Small intestine (tissue), 7 donors: ENCODE measurements around the gene GFRAL. TPM values are rescaled to one million over a fixed set of nuclear protein-coding genes. Genes with fewer than 3 reads are reported as not detected.

ENCODE experiments used
- DNase-seq, 2 donors: peaks; one replicate each; pipeline versions ENCODE4 v3.0.0 to v3.0.0-alpha.2; 2013
- FAIRE-seq: peaks from 2 replicates; lab custom pipeline; 2012; peaks lifted over from hg19 to GRCh38; lab: Jason Lieb, UNC
- H3K27ac ChIP-seq, 3 donors: one replicate each; pipeline ENCODE4 v1.5.1; 2013; ENCODE audit warnings: low read length in 2 of 3, mild to moderate bottlenecking in 2 of 3, control low read depth in 1 of 3, inconsistent platforms in 1 of 3, low read depth in 1 of 3, moderate library complexity in 1 of 3
- H3K27me3 ChIP-seq, 3 donors: one replicate each; pipeline ENCODE4 v1.6.1; 2013; ENCODE audit warnings: low read length in 3 of 3, inconsistent platforms in 1 of 3; ENCODE audit not compliant: control insufficient read depth in 3 of 3, insufficient read depth in 3 of 3
- H3K36me3 ChIP-seq, 3 donors: one replicate each; pipeline ENCODE4 v1.6.1; 2013; ENCODE audit warnings: low read length in 3 of 3, inconsistent platforms in 1 of 3, low read depth in 1 of 3, mild to moderate bottlenecking in 1 of 3, moderate library complexity in 1 of 3; ENCODE audit not compliant: control insufficient read depth in 3 of 3, insufficient read depth in 2 of 3
- H3K4me1 ChIP-seq, 3 donors: one replicate each; pipeline ENCODE4 v1.6.1; 2013; ENCODE audit warnings: low read length in 2 of 3, inconsistent platforms in 1 of 3, low read depth in 1 of 3, mild to moderate bottlenecking in 1 of 3, moderate library complexity in 1 of 3; ENCODE audit not compliant: control insufficient read depth in 3 of 3, insufficient read depth in 2 of 3
- H3K4me3 ChIP-seq, 3 donors: one replicate each; pipeline ENCODE4 v1.5.1; 2013; ENCODE audit warnings: low read length in 3 of 3, control low read depth in 1 of 3, inconsistent platforms in 1 of 3, low read depth in 1 of 3, mild to moderate bottlenecking in 1 of 3, moderate library complexity in 1 of 3
- H3K9me3 ChIP-seq, 2 donors: one replicate each; pipeline ENCODE4 v1.6.1; 2013; ENCODE audit warnings: low read depth in 1 of 2, low read length in 1 of 2; ENCODE audit not compliant: control insufficient read depth in 2 of 2, insufficient read depth in 1 of 2
- WGBS, 3 donors: extraction: QIAGEN DNeasy Blood & Tissue Kit; methylation state at CpG; one replicate each; pipeline ENCODE4 v1.1.7; 2013; 5-methylcytosine and 5-hydroxymethylcytosine counted together
- polyA plus RNA-seq, 4 donors: library from polyadenylated mRNA; stranded (reverse) in 3 of 4; unstranded in 1 of 4; fragments of 200-250 nt in 3 of 4; fragments of 120-200 nt in 1 of 4; gene quantifications; one replicate each; pipeline versions ENCODE4 v1.2.1 to v1.2.3, GENCODE V29; 2013
- donor health status: healthy with polysubstance abuse.
- donor health status: control.
- donor health status: control.
- donor health status: Bipolar disorder and iron deficiency.
- donor health status: healthy.

GFRAL gene
- polyA plus RNA-seq, 4 donors, result not detected

DNA sequence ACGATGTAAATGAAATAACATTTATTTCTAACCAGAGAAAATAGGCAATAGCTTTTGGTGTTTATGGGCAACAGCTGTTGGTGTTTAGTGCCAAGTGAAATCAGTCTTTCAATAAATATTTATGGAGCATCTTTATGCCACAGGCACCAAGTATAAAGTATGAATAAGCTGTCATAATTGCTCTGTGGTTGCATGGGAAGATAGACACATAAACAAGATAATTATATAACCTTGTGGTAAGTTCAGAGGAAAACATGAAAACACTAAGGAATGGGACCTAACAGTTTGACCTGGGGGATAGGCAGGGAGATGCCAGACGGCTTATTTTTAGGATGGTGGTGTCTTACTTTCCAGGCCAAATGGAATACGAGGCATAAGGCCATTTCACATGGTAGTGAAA lies 110.9 kb downstream of the GFRAL start:
- no peak overlapping the region for H3K27ac ChIP-seq
- H3K36me3 ChIP-seq, result no peaks in the 10 kb centered on the region
- no peak for FAIRE-seq
- H3K4me1 ChIP-seq, result no peaks in the 10 kb centered on the region
- H3K9me3 ChIP-seq, result no peaks in the 10 kb centered on the region
- no peaks in the 10 kb centered on the region for H3K27me3 ChIP-seq
- WGBS, 3 donors, result 70 to 78% (median 73%) methylated on average over 3 of the region's 3 CpGs
- no peak for DNase-seq
- H3K4me3 ChIP-seq, result no peak overlapping the region

DNA sequence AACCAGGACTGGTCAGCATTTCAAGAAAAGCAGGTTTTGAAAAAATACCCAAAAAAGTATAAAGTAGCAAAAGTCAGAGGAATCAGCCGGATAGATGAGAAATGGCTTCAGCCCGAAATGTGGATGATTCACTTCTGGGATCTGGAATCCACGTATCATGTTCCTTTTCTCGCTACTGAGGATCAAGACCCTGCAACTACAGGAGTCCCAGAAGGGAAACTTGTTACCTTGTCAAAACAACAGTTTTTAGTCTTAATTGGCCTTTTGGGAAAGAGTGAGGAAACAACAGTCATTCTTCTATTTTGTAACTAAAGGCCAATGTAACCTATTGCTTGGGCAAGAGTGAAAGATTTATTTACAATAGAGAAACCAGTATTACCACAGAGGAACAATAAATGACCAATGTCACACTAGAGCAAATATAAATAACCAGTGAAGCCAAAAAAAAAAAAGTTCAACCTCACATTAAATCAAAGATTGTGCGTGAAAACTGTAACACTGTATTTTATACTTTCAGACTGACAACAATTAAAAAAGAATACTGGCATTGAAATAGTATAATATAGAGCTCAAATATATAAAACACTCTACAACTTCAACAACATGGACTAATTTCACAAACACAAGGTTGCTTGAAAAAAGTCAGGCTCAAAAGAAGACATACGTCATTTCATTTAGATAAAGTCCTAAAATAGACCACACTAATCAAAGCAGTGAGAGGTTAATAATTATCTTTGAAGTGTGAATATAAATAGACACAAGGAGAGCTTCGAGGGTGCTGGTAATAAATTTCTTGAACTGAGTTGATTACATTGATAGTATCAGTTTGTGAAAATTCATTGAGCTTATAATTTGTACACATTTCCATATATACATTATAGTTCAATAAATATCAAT lies 116.2 kb downstream of the GFRAL start:
- no peaks in the 10 kb centered on the region for H3K4me1 ChIP-seq
- H3K9me3 ChIP-seq, result no peaks in the 10 kb centered on the region
- no peak overlapping the region for H3K4me3 ChIP-seq
- H3K27me3 ChIP-seq, result no peaks in the 10 kb centered on the region
- no peak for DNase-seq
- 56 to 75% (median 59%) methylated on average over 7 of the region's 7 CpGs for WGBS, 3 donors
- FAIRE-seq, result no peak
- no peaks in the 10 kb centered on the region for H3K36me3 ChIP-seq
- H3K27ac ChIP-seq, result no peak overlapping the region

DNA sequence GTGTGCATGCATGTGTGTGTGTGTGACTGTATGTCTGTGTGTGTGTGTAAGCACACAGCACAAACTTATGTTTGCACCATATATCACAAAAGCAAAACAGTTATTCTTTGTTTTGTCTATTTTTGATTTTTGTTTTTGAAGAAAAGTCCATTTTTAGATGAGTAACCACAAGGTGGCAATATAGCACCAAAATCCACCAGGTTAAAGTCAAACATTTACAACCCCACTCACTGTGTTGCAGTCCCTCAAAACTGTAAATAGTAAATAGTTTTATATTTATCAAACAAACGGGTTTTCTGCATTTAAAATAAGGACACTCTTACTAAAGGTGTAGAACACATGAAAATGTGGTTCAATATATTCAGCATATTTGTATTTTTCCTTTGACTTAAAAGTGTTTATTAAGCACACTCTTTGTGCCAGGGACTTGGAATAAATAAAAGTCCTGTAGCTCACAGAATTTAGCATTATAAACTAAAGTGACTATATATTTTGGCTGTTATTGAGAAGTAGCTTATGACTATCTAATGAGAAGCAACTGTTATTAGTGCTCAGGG lies 118.5 kb downstream of the GFRAL start:
- no peak overlapping the region for H3K4me3 ChIP-seq
- no peaks in the 10 kb centered on the region for H3K4me1 ChIP-seq
- H3K27me3 ChIP-seq, result no peaks in the 10 kb centered on the region
- no peaks in the 10 kb centered on the region for H3K36me3 ChIP-seq
- no peak overlapping the region for H3K27ac ChIP-seq
- 0 to 2% (median 0%) methylated on average over 1 of the region's 1 CpG for WGBS, 3 donors
- no peaks in the 10 kb centered on the region for H3K9me3 ChIP-seq
- DNase-seq (peak in 1 of 2 donors; percentile 44), FAIRE-seq (no peak)

DNA sequence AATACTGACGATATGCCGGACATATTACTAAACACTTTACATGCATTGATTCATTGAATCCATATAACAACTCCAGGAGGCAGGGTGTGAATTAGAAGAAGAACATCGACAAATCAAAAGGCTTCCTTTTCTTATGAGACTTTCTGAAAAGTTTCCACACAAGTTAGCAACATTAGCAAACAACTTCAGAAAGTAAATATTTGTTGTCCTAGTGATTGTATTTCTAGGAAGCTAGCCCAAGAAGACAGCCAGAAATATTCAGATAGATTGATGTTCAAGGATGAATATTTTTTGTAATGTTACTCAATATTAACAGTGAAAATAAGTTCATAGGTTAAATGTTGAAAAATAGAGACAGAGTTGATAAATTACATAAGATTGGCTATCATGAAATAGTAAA lies 120.6 kb downstream of the GFRAL start:
- no peaks in the 10 kb centered on the region for H3K4me1 ChIP-seq
- no peaks in the 10 kb centered on the region for H3K27me3 ChIP-seq
- H3K36me3 ChIP-seq, result no peaks in the 10 kb centered on the region
- 56 to 72% (median 70%) methylated on average over 3 of the region's 3 CpGs for WGBS, 3 donors
- no peaks in the 10 kb centered on the region for H3K9me3 ChIP-seq
- FAIRE-seq, result peak; percentile 47
- no peak overlapping the region for H3K27ac ChIP-seq
- no peak overlapping the region for H3K4me3 ChIP-seq
- no peak for DNase-seq

DNA sequence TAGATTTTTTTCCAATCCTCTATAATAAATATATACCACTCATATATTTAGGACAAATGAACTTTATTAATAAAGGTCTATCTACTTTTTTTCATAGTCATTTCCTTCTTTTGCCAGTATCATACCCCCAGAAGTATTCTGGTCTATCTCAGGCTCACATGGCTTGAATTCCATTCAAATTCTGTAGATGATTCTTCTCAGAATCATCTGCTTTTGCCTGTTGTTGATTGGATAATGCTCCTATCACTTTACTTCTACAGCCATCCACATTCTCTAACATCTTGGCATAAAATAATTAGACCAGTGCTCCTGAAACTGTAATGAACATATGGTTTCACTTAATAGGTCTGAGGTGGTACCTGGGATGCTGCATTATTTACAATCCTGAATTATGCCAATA lies 121.2 kb downstream of the GFRAL start:
- FAIRE-seq, result no peak
- Histone ChIP-seq H3K36me3 (no peaks in the 10 kb centered on the region), H3K4me1 (no peaks in the 10 kb centered on the region), H3K9me3 (no peaks in the 10 kb centered on the region), H3K4me3 (no peak overlapping the region), H3K27ac (no peak overlapping the region), H3K27me3 (no peaks in the 10 kb centered on the region)
- DNase-seq, result no peak

DNA sequence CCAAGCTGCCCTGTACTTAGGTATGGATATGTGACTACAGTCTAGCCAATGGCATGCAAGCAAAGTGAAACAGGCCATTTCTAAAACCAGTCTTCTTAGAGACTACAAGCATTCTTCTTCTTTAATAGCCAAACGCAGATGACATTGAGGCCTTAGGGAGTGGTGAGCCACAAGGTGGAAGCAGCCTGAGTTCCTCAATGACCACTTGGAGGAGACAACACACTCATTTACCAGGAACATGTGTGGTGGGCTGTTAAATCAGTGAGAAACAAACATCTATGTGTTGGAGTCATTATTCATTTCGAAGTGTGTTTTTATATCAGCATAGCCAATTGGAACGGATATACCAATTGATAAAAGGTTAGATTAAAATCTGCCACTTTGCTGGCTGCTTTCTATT lies 122.0 kb downstream of the GFRAL start:
- Histone ChIP-seq H3K27ac (no peak overlapping the region), H3K9me3 (no peaks in the 10 kb centered on the region), H3K4me1 (no peaks in the 10 kb centered on the region), H3K27me3 (no peaks in the 10 kb centered on the region), H3K4me3 (no peak overlapping the region), H3K36me3 (no peaks in the 10 kb centered on the region)
- no peak for FAIRE-seq
- WGBS, 3 donors, result 48 to 58% (median 56%) methylated on average over 3 of the region's 3 CpGs
- DNase-seq, result peak in 1 of 2 donors; percentile 7

DNA sequence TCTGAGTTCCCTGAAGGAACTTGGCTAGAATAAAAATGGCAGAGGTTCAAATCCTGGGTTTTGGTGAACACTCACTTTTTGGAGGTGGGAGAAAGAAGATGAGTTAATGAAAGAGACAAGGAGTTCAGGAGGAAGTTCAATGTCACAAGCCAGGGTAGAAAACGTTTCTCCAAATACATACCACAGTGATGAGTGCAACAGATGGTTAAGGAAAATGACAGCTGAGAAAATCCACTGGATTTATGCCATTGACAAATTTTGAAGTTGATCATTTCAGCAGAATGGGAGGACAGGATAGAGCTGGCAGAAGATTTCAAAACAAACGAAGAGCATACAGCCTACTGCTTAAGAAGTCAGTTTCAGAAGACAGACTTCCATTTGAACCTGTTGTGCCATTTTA lies 122.7 kb downstream of the GFRAL start:
- no peaks in the 10 kb centered on the region for H3K36me3 ChIP-seq
- FAIRE-seq (no peak), DNase-seq (no peak)
- no peaks in the 10 kb centered on the region for H3K9me3 ChIP-seq
- H3K27ac ChIP-seq, result no peak overlapping the region
- no peaks in the 10 kb centered on the region for H3K4me1 ChIP-seq
- WGBS, 3 donors, result 37 to 48% (median 47%) methylated on average over 2 of the region's 2 CpGs
- no peak overlapping the region for H3K4me3 ChIP-seq
- no peaks in the 10 kb centered on the region for H3K27me3 ChIP-seq
